Right hindlimb (tissue), 1 donor: ENCODE measurements around the gene SPATA2L.

Source experiments
- DNase-seq: peaks from one replicate; pipeline ENCODE4 v3.0.0-alpha.2; 2018

SPATA2L gene

DNA sequence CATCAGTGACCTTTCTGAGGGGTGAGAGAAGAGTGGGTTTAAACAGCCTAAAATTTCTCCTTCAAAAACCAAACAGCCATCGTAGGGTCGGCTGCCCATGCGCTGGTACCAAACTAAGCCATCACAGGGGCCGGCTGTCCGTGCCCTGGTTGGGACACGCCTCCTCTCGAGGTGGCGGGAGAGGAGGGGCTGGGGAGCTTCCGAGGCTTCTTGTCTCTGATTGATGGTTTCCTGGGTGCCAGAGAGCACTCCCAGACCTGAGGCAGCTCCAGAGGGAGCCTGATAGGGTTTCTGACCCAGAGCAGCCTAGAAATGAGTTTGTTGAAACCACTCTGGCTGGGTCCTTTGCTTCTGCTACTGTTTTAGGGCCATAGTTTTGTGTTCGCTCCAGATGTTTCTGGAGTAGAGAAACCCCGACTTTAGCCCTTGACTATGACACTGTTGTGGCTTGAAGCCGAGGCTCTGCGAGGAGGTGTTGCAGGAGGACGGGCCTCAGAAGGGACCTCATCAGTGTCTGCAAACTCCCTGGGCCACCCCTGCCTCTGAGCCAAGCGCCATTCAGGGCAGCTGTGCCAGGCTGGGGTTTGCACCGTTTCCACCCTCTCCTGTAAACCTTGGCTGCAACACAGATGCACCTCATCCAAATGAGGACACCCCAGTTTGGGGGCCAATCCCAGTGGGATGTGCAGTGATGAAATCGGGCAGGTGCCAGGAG, 26.1 kb upstream of the SPATA2L start:
- no peak for DNase-seq

DNA sequence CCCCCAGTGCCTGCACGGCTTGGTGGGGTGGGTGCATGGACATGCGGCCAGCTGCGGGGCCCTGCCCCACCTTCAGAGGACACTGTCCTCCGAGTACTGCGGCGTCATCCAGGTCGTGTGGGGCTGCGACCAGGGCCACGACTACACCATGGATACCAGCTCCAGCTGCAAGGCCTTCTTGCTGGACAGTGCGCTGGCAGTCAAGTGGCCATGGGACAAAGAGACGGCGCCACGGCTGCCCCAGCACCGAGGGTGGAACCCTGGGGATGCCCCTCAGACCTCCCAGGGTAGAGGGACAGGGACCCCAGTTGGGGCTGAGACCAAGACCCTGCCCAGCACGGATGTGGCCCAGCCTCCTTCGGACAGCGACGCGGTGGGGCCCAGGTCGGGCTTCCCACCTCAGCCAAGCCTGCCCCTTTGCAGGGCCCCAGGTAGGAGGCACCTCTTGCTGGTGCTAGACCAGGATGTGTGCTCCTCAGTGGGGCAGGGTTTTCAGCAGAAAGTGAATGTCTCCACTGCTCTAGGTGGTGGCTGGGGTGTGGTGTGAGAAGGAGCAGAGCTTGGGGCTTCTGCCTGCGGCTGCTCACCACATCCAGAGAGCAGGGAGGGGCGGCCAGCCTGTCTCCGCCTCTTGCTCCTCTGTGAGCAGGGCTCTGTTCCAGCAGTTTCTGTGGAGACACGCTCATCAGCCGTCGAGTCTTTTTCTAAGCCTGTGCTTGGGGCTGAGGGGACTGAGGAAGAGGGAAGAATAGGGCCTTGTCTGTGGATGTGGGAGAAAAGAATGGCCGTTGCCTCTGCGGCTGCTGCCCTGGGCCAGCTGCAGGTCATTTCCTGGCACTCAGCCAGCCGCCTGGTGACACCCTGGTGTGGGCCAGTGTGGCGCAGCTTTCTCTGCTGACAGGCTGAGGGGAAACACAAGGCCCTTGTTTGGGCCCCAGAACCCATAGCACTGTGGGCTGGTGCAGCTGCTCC, 22.1 kb upstream of the SPATA2L start:
- DNase-seq = peak; percentile 70

DNA sequence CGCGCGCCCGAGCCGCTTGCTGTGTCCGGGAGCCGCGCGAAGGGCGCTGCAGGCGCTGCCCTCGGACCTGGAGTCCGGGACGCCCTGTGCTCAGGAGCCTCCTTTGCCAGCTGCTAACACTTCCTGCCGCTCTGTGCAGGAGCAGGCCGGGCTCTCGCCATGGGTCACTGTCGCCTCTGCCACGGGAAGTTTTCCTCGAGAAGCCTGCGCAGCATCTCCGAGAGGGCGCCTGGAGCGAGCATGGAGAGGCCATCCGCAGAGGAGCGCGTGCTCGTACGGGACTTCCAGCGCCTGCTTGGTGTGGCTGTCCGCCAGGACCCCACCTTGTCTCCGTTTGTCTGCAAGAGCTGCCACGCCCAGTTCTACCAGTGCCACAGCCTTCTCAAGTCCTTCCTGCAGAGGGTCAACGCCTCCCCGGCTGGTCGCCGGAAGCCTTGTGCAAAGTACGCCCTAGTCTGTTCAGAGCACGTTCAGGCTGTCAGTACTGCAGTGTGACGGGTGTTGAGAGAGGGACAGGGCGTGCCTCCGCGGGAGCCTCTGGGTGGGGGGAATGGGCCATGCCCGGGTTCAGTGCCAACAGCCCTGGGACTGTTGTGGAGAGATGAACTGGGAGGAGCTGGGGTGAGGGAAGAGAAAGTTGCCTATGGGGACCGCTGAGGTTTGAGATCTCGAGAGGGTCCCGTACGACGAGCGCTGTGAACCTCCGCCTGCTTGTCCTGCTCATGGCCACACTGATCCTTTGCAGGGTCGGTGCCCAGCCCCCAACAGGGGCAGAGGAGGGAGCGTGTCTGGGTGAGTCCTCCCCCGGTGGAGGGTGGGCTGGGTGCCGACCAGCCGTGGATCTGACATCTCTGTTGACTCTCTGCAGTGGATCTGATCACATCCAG, 21.1 kb upstream of the SPATA2L start:
- peak; percentile 47 for DNase-seq

DNA sequence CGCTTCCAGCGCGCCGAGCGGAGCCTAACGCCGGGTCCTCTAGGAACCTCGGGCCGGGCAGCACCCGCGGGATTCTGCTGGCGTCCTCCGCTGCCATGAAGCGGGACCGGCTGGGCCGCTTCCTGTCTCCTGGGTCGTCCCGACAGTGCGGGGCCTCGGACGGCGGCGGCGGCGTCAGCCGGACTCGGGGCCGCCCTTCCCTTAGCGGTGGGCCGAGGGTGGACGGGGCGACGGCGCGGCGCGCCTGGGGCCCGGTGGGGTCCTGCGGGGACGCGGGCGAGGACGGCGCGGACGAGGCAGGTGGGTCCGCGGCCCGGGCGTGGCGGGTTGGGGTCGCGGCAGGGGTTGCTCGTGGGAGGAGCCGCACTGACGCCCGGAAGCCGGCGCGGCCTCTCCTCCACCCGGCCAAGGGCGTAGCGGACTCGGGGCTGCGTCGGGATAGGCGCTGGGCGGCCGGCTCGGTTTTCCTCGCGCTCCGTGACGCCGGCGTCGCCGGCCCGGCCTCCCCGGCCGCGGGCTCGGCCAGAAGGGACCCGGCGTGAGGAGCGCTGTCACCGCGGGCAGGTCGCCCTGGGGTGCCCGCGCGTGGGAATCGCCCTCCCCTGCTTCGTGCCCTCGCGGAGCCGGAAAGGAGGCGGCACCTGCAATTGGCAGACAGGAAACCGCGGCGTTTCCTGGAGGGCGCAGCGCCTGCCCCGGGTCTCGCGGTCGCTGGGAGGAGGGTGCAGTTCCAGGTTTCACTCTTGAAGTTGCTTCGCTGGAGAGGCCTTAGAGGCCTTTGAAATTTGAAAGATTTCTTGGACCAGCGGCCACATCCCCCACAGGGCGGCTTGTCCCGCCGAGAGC, 20.3 kb upstream of the SPATA2L start:
- peak; percentile 57 for DNase-seq

DNA sequence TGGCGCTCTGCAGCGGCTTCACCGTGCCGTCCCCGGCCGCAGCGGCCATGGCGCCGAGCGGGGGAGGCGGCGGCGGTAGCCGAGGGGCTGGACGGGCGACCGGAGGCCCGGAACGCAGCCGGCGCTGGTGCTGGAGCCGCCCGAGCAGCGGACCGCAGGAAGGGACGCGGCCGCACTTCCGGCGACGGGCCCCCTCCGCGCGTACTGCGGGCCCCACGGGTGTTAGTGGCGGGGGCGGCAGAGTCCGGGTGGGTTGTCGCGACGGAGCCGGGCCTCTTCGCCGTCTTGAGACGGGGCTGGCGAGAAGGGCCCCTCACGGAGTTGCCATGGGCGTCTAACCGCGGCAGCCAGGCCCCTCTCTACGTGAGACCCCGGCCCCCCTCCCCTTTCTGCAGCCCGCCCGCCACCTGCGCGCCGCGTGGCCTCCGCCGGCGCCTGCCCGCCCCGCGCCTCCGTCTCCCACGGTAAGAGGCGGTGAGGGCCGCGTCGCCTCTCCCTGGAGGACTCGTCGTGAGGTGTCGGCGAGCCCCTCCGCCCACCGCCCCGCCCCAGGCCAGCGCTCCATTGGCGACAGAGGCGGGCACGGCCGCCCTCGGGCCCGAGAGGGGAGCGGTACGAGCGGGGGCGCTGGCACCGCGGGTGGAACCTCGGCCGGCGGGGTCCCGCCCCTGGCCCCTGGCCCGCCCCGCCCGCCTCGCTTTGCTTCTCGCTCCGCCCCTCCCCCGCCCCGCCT, 19.5 kb upstream of the SPATA2L start, which contains the start of the genes VPS9D1 and ZNF276:
TSS of gene VPS9D1 (minus strand) at position 86 of the 733 bp plus-strand sequence. CDS start at position 49, 37 bp downstream.
TSS of gene ZNF276 (plus strand) at position 725 of the 733 bp plus-strand sequence. CDS start 104 bp downstream, outside the sequence.
- DNase-seq = peak; percentile 88

DNA sequence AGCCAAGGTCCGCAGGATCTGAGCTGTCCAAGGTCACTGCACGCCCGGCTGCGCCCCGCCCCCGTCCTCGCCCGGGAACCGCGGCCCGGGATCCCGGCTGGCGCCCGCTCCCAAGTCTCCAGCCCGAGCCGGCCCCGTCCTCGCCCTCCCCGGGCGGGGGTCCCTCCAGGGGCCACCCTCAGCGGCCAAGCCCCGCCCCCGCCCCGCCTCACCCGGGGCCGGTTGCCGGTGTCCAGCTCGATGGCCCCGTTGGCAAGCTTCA, 19.0 kb upstream of the SPATA2L start:
- no peak for DNase-seq

DNA sequence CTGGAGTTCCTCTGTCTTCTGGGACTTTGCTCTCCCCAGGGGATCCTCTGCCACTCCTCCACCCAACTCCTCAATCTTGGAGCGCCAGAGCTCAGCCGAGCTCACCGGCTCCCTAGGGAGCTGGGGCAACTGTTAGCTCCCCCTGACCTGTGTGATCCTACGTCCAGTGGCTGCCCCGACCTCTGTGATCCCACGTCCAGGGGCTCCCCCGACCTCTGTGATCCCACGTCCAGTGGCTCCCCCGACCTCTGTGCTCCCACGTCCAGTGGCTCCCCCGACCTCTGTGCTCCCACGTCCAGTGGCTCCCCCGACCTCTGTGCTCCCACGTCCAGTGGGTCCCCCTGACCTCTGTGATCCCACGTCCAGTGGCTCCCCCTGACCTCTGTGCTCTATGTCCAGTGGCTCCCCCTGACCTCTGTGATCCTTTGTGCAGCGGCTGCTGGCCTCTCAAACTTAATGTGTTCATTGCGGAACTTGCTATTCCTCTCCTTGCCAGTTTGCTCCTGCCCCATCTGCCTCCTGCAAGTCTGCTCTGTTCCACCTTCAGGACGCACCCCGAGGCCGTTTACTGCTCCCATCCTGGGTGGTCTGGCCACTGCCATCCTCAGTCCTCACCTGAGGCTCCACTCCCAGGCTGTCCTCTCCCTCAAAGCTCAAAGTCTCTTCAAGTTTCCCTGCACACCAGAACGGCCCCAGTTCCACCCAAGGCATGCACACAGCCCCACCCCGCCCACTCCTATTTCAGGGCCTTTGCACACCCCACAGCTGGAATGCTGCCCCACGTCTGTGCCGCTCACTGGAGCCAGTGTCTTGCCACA, 16.4 kb upstream of the SPATA2L start:
- DNase-seq = no peak

DNA sequence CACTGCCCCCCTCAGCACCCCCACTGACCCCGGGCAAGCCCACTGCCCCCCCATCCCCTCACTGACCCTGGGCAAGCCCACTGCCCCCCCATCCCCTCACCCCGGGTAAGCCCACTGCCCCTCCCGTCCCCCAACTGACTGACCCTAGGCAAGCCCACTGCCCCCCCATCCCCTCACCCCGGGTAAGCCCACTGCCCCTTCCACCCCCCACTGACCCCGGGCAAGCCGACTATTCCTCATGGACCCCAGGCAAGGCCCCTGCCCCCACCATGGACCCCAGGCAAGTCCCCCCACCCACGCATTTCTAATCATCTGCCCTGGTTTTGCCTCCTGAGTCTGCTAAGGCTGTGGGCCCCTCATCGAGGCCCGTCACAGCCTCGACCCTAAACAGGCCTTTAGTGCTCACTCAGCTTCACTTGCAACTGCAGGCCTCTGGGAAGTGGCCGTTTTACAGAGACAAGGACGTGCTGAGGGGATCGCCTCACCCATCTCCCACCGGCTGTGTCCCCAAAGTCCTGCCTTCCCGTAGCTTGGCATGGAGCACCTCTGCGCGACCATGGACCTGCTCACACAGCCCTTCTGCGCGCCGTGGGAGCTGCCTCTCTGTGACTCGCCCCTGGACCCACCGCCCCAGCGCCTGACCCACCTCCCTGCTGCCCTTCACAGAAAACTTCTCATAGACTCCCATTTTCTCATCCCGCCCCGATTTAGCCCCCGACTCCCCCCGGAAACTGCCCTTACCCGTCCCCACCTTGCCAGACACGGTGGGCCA, 15.6 kb upstream of the SPATA2L start:
- no peak for DNase-seq

DNA sequence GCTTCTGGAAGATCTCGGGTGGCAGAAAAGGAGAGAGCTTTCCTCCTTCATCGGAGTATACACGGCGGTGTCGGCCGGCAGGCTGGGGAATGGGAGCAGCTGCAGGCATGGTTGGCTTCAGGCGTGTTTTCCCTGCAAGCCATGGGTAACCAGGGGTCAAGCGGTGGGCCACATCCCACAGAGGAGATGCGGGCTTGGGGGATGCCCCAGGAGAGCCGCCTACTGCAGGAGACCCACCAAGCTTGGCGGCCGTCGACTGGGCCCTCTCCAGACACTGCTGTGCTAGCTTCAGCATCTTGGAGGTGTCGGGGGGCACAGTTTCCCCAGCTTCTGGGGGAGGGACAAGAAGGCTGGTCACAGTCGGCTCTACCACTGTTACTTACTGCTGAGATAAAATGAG, 15.0 kb upstream of the SPATA2L start:
- no peak for DNase-seq

DNA sequence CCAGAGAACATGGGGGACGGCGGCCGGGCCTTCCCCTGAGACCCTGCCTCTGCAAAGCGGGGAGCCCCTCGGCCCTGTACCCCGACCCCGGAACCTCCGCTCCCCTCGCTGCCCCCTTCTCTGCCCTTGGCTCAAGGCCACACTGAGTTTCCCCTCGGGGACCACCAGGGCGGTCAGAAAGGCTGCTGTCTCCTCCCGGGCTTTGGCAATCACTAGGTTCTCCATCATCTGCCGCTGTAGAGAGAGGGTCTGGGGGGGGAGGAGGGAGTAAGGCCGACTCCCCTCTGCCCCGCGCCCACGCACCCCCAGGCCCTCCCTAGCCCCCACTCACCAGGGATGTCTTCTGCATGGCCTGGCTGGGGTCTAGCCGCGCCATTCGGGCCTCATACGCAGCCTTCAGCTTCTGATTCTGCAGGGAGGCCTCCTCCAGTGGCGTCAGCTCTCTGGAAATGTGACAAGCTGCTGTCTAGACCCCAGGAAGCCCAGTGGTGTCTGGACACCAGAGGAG, 10.8 kb upstream of the SPATA2L start:
- DNase-seq = no peak

DNA sequence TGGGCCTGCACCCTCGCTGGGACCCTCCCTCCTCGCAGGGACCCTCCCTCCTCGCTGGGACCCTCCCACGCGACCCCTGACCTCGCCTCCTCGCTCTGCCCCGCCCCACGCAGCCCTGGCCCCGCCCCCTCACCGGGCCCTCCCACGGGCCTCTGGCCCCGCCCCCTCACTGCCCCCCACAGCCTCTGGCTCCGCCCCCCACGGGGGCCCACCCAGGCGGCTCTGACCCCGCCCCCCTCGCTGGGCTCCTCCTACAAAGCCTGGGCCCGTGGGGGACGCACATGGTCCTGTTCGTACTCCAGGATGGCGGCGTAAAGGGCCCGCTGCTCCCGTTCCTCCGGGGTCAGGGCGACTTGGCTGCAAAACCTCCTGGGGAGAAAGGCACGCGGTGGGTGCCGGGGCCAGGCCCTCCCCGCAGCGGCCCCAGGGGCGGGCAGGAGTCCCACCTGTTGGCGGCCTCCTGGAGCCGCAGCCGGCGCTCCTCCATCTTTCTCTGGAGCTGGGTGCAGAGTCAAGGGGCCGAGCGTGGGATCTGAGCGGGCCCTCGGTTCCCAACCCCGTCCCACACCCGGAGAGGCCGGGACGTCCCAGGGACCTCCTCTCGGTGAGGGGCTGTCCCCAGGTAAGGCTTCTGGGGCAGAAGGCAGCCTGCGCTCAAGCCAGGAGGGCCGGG, 10.2 kb upstream of the SPATA2L start:
- DNase-seq = peak; percentile 61

DNA sequence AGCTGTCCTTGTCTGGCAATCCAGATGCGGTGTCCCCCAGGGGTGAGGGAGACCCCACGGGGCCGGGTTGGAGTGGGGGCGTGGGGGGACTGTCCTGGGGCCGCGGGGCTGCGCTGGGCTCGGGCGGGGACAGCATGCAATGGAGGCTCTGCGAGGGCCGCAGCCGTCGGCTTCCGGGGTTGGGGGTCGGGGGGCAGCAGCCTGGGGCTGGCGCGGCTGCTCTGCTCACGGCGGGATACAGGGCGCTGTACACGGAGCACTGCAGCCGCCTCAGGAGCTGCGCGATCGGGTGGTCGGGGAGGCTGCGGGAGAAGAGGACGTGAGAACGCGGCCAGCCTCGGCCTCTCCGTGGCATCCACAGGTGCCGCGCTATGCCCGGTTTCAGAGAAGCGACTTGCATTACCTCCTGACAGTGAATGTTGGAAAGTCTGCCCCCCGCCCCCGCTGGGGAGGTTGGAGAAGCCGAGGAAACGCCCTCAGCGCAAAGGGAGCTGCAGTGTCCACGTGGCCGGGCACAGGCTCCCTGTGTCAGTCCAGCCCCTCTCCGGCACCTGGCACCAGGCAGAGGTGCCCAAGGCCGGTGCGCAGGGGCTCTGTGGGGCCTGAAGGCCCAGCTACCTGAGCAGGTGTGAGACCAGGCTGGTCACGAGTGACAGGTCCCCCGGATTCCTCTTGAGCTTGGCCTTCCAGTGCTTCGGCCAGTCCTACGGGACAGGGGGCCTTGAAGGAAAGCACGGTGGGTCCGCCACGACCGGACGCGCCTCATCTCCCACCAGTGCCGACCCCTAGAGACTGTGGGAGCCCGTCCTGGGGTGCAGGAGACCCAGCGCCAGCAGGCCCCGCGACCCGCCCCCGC, 9.4 kb upstream of the SPATA2L start:
- DNase-seq = no peak

DNA sequence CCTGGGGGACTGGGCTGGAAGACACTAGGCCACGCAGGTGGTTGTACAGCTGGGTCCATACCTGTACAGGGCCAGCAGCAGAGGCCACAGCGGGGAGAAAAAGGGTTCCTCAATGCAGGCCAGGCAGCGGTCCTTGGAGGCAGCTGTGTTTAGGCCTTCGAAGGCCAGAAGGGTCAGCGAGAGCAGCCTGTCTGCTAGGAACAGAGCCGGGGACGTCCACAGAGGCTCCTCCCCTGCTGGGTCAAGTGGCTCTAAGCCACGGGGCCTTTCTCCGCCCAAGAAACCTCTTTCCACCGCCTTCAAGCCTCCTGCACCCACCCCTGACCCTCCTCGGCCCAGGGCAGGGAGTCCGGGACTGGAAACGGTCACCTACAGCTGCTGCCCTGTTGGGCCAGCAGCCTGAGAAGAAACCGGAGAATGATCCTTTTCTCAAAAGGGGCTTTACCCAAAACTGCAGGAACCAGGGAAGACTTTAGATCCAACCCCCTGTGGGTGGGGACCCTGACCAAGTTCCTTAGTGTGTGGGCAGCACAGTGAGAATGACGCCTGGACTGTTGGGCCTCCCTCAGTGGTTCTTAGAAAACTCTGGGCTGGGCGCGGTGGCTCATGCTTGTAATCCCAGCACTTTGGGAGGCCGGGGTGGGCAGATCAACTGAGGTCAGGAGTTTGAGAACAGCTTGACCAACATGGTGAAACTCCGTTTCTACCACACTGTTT, 8.4 kb upstream of the SPATA2L start:
- no peak for DNase-seq

DNA sequence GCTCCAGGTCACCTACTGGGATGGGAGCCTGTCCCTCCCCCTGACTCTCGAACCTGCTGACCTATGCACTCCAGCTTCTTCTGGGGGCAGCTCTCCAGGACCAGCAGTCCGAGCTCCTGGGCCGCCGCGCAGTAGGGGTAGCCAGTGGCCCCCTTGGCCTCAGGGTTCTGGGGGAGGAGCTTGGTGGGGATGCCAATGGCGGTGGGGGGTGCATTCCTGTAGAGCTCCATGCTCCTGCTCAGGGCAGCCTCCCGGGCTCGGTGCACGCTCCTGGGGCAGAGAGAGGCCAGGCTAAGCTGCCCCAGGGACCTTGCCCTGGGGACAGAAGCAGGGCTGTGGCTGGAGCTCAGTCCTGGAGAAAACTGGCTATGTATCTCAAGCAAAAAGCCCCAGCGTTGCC, 7.7 kb upstream of the SPATA2L start:
- no peak for DNase-seq

DNA sequence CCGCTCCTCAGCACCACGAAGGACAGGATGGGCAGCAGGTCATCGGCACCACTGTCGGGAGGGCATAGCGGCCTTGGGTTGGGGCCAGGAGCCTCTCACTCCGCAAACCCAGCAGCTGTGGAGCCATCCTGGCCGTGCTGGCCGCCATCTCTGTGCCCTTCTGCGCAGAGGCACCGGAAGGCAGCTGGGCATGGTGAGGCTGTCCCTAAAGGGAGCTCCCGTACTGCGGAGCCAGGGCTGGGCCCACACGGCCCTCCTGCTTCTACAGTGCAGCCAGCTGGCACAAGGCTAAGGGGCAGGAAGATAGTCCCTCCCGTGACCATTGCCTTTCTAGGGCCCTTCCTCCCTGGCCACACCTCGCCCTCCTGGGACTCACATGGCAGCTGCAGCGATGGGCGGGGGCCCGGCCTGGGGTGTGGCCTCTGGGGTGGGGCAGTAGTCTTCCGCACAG, 7.0 kb upstream of the SPATA2L start:
- DNase-seq = no peak

DNA sequence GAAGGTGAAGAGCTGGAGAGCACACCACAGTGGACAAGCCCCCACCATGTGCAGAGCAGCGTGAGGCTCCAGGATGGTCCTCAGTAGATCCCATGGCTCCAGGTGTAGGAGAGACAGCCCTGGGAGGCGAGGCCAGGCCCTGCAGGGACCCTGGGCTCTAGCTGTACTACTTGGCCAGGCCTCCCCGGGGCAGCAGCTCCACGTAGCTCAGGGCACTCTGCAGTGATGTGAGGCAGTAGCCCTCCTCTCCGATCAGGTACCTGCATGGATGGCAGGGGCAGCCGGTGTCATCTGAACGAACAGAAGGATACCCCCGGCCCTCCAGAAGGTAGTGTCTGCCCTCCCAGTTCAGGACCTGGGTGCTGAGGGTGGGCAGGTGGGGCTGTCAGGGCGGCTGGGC, 6.2 kb upstream of the SPATA2L start:
- DNase-seq = no peak
